Panc1 (cell line): ENCODE results near the gene GRID2. TPM values are rescaled to one million over a fixed set of nuclear protein-coding genes. Genes with fewer than 3 reads are reported as not detected.

ENCODE experiments used
- ATAC-seq: fragments of 200-7000 bp; cut with Tn5 transposase; 2 replicates; pipeline ENCODE4 v1.9.1; 2020; ENCODE audit warnings: mild to moderate bottlenecking, moderate library complexity
- BruUV-seq: library from RNA; stranded (reverse); fragments of 400-500 nt; replicated peaks from 2 replicates; lab custom pipeline; 2021; lab: Mats Ljungman, UMichigan
- CTCF ChIA-PET: fragments of 300-600 bp; sonication (Branson Sonifier 250); formaldehyde crosslinking; loops from one replicate; lab custom pipeline; 2022; ENCODE audit warnings: antibody characterized with exemption; lab: Charles Lee
- POLR2A ChIA-PET: fragments of 300-600 bp; sonication (Branson Sonifier 250); formaldehyde crosslinking; loops from one replicate; lab custom pipeline; 2022; ENCODE audit warnings: antibody characterized with exemption; lab: Charles Lee
- DNase-seq: peaks from one replicate; pipeline ENCODE4 v3.0.0-alpha.2; 2010; ENCODE audit warnings: low read depth, low spot score
- H3K27ac ChIP-seq: 2 replicates; pipeline ENCODE4 v1.5.1; 2011; ENCODE audit warnings: mild to moderate bottlenecking, low read length, inconsistent platforms
- H3K27me3 ChIP-seq: fragments of 200-500 bp; sonication (Bioruptor generic); 2 replicates; pipeline ENCODE4 v1.6.0; 2014; ENCODE audit warnings: low read length, inconsistent platforms; ENCODE audit not compliant: control insufficient read depth, insufficient read depth
- H3K36me3 ChIP-seq: fragments of 200-500 bp; sonication (Bioruptor generic); 2 replicates; pipeline ENCODE4 v1.5.1; 2014; ENCODE audit warnings: inconsistent platforms, mild to moderate bottlenecking, low read length, moderate library complexity; ENCODE audit not compliant: control insufficient read depth, insufficient read depth
- H3K4me1 ChIP-seq: 2 replicates; pipeline ENCODE4 v1.5.1; 2011; ENCODE audit warnings: inconsistent platforms, mild to moderate bottlenecking, low read length, moderate library complexity; ENCODE audit not compliant: control insufficient read depth, insufficient read depth
- H3K4me3 ChIP-seq, 2 experiments: 2 replicates each; pipeline ENCODE4 v1.5.1; 2011 to 2012; ENCODE audit warnings: low read depth in 2 of 2, low read length in 2 of 2, mild to moderate bottlenecking in 2 of 2, inconsistent platforms in 1 of 2, moderate library complexity in 1 of 2
- H3K9me3 ChIP-seq: fragments of 200-500 bp; sonication (Bioruptor generic); 2 replicates; pipeline ENCODE4 v1.5.1; 2014; ENCODE audit warnings: low read depth, mild to moderate bottlenecking, inconsistent platforms, low read length, moderate library complexity; ENCODE audit not compliant: control insufficient read depth, insufficient read depth
- POLR2AphosphoS5 ChIP-seq: IDR thresholded peaks from 2 replicates; pipeline ENCODE4 v1.6.1; 2012; ENCODE audit warnings: mild to moderate bottlenecking, low read depth, low read length, moderate library complexity
- REST ChIP-seq, 2 experiments: IDR thresholded peaks; 2 replicates each; pipeline ENCODE4 v1.6.1; 2011 to 2012; ENCODE audit warnings: low read depth in 2 of 2, control low read depth in 1 of 2, low read length in 1 of 2, mild to moderate bottlenecking in 1 of 2, moderate library complexity in 1 of 2; ENCODE audit not compliant: insufficient read depth in 1 of 2
- SIN3A ChIP-seq: IDR thresholded peaks from 2 replicates; pipeline ENCODE4 v1.6.1; 2012; ENCODE audit warnings: low read depth, mild to moderate bottlenecking, low read length, moderate library complexity, borderline replicate concordance; ENCODE audit not compliant: insufficient read depth
- TCF7L2 ChIP-seq: IDR thresholded peaks from 2 replicates; pipeline ENCODE4 v1.6.1; 2011; ENCODE audit warnings: mild to moderate bottlenecking, low read depth, low read length, inconsistent platforms
- in situ Hi-C: cut with HindIII; loops from 2 replicates; pipeline ENCODE4 v1.10.0; 2016; ENCODE audit warnings: low sequenced_read_pairs, low pct_unique_long_range_greater_than_20kb
- intact Hi-C: fragments of 100-400 bp; cut with micrococcal nuclease; formaldehyde crosslinking; loops from one replicate; pipeline ENCODE4 v1.10.0; 2022; ENCODE audit not compliant: unreplicated experiment
- total RNA-seq: library from RNA; stranded (reverse); gene quantifications from one replicate; pipeline ENCODE4 v1.2.1, GENCODE V29; 2021; ENCODE audit not compliant: unreplicated experiment
- TF ChIP-seq, protein P1 (sequence below): fragments of 450-650 bp; IDR thresholded peaks from 2 replicates; pipeline ENCODE4 v1.5.1; 2017; ENCODE audit warnings: mild to moderate bottlenecking

Gene GRID2
- total RNA-seq, 1 experiment from 2014 or later: 0.08 TPM

- Histone ChIP-seq H3K36me3 (no peaks in the 10 kb centered on the region), H3K27ac (no peak overlapping the region), H3K9me3 (no peaks in the 10 kb centered on the region), H3K4me3 (no peak overlapping the region), H3K4me1 (no peaks in the 10 kb centered on the region), H3K27me3 (no peaks in the 10 kb centered on the region)
- no peak for ATAC-seq
- in situ Hi-C loops (no loop called here), intact Hi-C loops (no loop called here)
- ChIA-PET POLR2A (no interaction called here), CTCF (no interaction called here)
- no peak for DNase-seq
- BruUV-seq: no TSS peak
- TF ChIP-seq REST (IDR thresholded peaks at IDR 0.05; ENCODE audit: insufficient read depth in 1 of 2, low read depth in 2 of 2, low read length in 1 of 2) (no peak), POLR2AphosphoS5 (no peak), TCF7L2 (no peak), SIN3A (no peak)
- TF ChIP-seq, protein P1, sequence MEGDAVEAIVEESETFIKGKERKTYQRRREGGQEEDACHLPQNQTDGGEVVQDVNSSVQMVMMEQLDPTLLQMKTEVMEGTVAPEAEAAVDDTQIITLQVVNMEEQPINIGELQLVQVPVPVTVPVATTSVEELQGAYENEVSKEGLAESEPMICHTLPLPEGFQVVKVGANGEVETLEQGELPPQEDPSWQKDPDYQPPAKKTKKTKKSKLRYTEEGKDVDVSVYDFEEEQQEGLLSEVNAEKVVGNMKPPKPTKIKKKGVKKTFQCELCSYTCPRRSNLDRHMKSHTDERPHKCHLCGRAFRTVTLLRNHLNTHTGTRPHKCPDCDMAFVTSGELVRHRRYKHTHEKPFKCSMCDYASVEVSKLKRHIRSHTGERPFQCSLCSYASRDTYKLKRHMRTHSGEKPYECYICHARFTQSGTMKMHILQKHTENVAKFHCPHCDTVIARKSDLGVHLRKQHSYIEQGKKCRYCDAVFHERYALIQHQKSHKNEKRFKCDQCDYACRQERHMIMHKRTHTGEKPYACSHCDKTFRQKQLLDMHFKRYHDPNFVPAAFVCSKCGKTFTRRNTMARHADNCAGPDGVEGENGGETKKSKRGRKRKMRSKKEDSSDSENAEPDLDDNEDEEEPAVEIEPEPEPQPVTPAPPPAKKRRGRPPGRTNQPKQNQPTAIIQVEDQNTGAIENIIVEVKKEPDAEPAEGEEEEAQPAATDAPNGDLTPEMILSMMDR: no peak
Observed at GRCh38 chr4:92864096-92864495, 560.3 kb downstream of the GRID2 start.

DNA sequence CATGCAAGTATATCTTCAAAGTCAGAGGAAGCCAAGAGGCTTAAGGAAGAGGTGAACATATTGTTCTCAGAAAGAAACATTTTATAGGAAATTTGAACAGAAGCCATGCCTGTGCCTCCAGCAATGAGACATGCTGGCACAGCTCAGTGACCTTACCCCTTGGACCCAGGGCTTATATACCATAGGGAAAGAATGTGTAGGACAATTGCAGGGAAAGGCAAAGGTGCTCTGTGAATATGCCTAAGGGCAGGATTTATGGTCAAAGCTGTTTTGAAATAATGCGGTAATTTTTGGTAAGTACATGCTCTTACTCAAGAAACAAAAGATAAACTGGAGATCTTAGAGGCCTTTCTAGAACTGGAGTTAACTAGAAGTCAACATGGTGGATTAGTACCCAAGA, 568.8 kb downstream of the GRID2 start:
- POLR2A ChIA-PET: no interaction called here

More for the DNA sequence above, 568.8 kb downstream of the GRID2 start:
- BruUV-seq: no TSS peak
- Histone ChIP-seq H3K4me1 (no peaks in the 10 kb centered on the region), H3K9me3 (no peaks in the 10 kb centered on the region), H3K36me3 (no peaks in the 10 kb centered on the region), H3K4me3 (no peak overlapping the region), H3K27me3 (no peaks in the 10 kb centered on the region), H3K27ac (no peak overlapping the region)
- DNase-seq (no peak), ATAC-seq (no peak)
- intact Hi-C loops (no loop called here), in situ Hi-C loops (no loop called here)
- no peak for TF ChIP-seq POLR2AphosphoS5
- no peak for TF ChIP-seq TCF7L2
- TF ChIP-seq REST (IDR thresholded peaks at IDR 0.05; ENCODE audit: insufficient read depth in 1 of 2, low read depth in 2 of 2, low read length in 1 of 2): no peak
- TF ChIP-seq, protein P1: no peak
- TF ChIP-seq SIN3A: no peak
- CTCF ChIA-PET: no interaction called here
